Stimulated activated naive B cell treated with anti-CD40 and anti-IgM and Interleukin-4, amounts not matched to agents 10 μg/mL and 1 μg/mL and 100 μg/mL, for 72 hours (primary cell): ENCODE data around the gene MTERF4.
A peak's percentile ranks its signal among the peaks of the same experiment; 100 is the strongest.

Experiments
- ATAC-seq, 2 donors: fragments of 150-1000 bp; cut with Tn5 transposase; replicated peaks; 2 replicates each; pipeline ENCODE4 v1.10.0; 2021; ENCODE audit warnings: moderate library complexity in 1 of 2
- DNase-seq: peaks from one replicate; pipeline ENCODE4 v3.0.0; 2021
- H3K27ac Mint-ChIP-seq: one replicate; pipeline ENCODE4 v1.8.0; 2022; ENCODE audit warnings: mild to moderate bottlenecking, mixed read lengths
- H3K27me3 Mint-ChIP-seq, 2 donors: one replicate each; pipeline ENCODE4 v1.8.0; 2022; ENCODE audit warnings: mixed read lengths in 2 of 2
- H3K36me3 Mint-ChIP-seq, 2 donors: one replicate each; pipeline ENCODE4 v1.8.0; 2022; ENCODE audit warnings: mixed read lengths in 2 of 2, mild to moderate bottlenecking in 1 of 2
- H3K4me1 Mint-ChIP-seq, 2 donors: one replicate each; pipeline ENCODE4 v1.8.0; 2022; ENCODE audit warnings: mixed read lengths in 2 of 2, mild to moderate bottlenecking in 1 of 2
- H3K4me3 Mint-ChIP-seq, 2 donors: one replicate each; pipeline ENCODE4 v1.8.0; 2022; ENCODE audit warnings: mild to moderate bottlenecking in 2 of 2, mixed read lengths in 2 of 2, moderate library complexity in 1 of 2
- H3K9me3 Mint-ChIP-seq, 2 donors: one replicate each; pipeline ENCODE4 v1.8.0; 2022; ENCODE audit warnings: mixed read lengths in 2 of 2, mild to moderate bottlenecking in 1 of 2

MTERF4 gene

DNA sequence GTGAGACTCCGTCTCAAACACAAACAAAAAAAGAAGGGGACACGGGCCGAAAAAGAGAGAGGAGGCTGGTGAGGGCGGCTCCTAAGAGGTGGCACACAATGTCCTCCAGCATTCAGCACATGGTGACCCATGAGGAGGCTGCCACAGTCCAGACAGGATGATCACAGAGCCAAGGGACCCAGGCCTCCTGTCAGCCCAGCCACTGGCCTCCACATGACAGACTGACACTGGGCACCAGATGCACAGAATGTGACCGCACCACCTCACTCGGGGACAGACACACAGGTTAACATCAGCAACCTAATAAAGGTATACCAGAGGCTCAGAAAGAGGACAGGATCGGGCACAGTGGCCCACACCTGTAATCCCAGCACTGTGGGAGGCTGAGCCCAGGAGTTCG lies 26.2 kb upstream of the MTERF4 start:
- H3K4me1 Mint-ChIP-seq: peaks cover 35 to 58% of the 10 kb centered on the region in 2 donors
- peaks cover 48 to 77% of the 10 kb centered on the region in 2 donors for H3K36me3 Mint-ChIP-seq
- DNase-seq: no peak
- no peaks in the 10 kb centered on the region for H3K27me3 Mint-ChIP-seq
- ATAC-seq: no peak
- peaks cover 10% of the 10 kb centered on the region in 2 donors for H3K9me3 Mint-ChIP-seq
- peak overlapping the region; percentile 61 to 66 for H3K4me3 Mint-ChIP-seq
- peak overlapping the region; percentile 100 for H3K27ac Mint-ChIP-seq

DNA sequence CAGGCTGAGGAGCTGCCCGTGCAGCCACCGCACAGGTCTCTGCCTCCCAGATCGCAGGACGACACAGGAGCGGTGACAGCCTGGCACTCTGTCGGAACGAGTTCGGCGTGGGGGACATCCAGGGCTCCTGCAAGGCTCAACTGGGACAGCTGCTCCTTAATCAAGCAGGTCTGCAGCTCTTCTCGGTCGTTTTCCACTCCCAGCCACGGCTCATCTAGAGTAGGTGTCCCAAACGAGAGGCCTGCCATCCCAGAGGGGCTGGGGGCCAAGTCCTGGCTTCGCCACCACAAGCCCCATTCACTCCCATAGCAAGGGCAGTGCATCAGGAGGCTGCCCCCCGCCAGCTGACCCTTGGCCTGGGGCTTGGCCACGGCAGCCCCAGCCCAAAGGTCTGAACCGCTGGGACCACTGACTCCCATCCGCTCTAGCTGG lies 24.7 kb upstream of the MTERF4 start:
- Mint-ChIP-seq H3K27me3 (no peaks in the 10 kb centered on the region), H3K9me3 (peaks cover 10% of the 10 kb centered on the region in 2 donors), H3K4me1 (peaks cover 27 to 48% of the 10 kb centered on the region in 2 donors), H3K36me3 (peaks cover 47 to 76% of the 10 kb centered on the region in 2 donors), H3K27ac (peak overlapping the region; percentile 100), H3K4me3 (peak overlapping the region in 1 of 2 donors; percentile 8)
- no peak for DNase-seq
- no peak for ATAC-seq

DNA sequence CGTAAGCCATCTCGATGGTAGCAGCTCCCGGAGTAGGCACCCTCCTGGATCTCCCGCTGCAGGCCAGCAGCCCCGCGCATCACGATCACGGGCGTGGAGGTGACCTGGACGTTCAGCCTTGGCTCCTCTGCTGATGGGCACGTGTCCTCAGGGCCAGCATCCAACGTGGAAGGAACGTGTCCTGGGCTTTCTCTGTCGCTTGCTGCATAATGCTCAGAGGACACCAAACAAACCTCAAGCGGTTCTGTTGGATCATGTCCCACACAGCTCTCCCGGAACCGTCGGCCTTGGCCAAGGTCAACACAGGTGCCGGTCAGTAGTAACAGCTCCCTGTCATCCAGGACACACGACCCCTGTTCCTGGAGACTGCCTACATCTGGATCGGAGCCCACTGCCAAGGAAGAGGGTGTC lies 24.1 kb upstream of the MTERF4 start:
- Mint-ChIP-seq H3K9me3 (peaks cover 10% of the 10 kb centered on the region in 2 donors), H3K27ac (peak overlapping the region; percentile 83), H3K36me3 (peaks cover 49 to 79% of the 10 kb centered on the region in 2 donors), H3K27me3 (no peaks in the 10 kb centered on the region), H3K4me3 (no peak overlapping the region), H3K4me1 (peaks cover 27 to 48% of the 10 kb centered on the region in 2 donors)
- ATAC-seq: no peak
- no peak for DNase-seq

GRCh38 chr2:241125626-241126025 lies 23.5 kb upstream of the MTERF4 start:
- Mint-ChIP-seq H3K4me3 (peak overlapping the region in 1 of 2 donors; percentile 17), H3K27ac (peak overlapping the region; percentile 83), H3K27me3 (no peaks in the 10 kb centered on the region), H3K4me1 (peaks cover 27 to 48% of the 10 kb centered on the region in 2 donors), H3K9me3 (peaks cover 12 to 14% of the 10 kb centered on the region in 2 donors), H3K36me3 (peaks cover 52 to 80% of the 10 kb centered on the region in 2 donors)
- ATAC-seq (no peak), DNase-seq (no peak)

DNA sequence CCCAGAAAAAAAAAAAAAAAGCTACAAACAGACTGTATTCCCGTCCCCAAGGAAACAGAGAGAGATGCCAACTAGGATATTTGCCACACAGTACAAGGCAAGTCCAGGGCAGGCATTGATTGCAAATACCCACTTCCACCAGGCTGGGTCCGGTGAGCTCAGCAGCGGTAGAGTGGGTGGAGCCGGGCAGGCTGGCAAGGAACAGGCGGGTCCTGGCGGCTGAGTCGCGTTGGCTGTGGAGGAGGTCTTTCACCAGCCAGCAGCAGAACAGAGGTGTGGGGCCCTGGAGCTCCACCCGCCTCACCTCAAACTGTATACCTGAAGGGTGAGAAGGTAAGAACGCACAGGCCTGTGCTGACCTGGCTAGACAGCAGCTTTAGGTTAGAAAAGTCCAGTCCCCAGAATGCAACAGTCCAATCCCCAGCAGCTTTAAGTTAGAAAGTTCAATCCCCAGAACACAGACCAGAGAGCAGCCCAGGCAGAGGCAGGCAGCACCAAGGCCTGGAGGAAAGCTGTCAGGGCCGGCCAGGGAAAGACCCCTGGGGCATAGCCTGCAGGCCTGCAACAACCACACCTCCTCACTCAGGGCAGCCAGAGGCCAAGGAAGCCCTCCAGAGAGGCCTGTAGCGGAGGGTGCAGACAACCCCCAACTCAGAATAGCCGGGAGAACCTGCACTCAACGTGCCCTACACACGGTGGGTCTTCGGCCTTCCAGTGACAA lies 21.9 kb upstream of the MTERF4 start:
- Mint-ChIP-seq H3K36me3 (peaks cover 53 to 73% of the 10 kb centered on the region in 2 donors), H3K9me3 (peaks cover 11 to 12% of the 10 kb centered on the region in 2 donors), H3K27ac (peak overlapping the region; percentile 75), H3K4me1 (peaks cover 19 to 35% of the 10 kb centered on the region in 2 donors), H3K4me3 (peak overlapping the region in 1 of 2 donors; percentile 8), H3K27me3 (no peaks in the 10 kb centered on the region)
- ATAC-seq (no peak), DNase-seq (no peak)

DNA sequence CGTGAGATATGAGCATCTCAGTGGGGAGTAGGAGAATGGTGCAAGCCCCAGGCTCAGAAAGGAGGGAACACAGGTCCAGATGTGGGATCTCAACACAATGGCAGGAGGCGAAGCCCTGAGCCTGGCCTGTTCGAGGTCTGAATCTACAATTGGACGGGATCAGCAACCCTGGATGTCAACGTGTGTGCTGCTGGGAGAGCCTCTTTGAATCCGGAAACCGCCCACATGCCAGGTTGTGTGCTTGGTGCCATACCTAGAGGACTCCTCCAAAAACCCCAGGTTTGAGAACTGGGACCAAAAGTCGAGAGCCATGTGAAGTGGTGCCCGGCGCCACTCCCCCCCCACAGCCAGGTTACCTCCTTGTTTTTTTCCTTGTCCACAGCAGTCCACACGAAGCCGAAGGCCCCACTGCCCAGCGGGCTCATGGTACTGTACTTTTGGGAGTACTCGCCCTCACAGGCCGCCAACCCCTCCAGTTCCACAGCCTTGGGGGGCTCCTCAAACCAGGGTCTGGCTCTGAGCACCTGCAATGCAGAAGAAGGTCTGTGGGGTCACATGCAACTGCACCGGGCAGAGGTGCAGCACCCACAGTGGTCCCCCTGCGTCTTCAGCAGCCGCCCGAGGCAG lies 20.4 kb upstream of the MTERF4 start:
- DNase-seq (no peak), ATAC-seq (no peak)
- Mint-ChIP-seq H3K36me3 (peaks cover 44 to 71% of the 10 kb centered on the region in 2 donors), H3K4me3 (no peak overlapping the region), H3K27me3 (no peaks in the 10 kb centered on the region), H3K27ac (peak overlapping the region; percentile 9), H3K9me3 (peaks cover 3 to 4% of the 10 kb centered on the region in 2 donors), H3K4me1 (peaks cover 7 to 20% of the 10 kb centered on the region in 2 donors)

DNA sequence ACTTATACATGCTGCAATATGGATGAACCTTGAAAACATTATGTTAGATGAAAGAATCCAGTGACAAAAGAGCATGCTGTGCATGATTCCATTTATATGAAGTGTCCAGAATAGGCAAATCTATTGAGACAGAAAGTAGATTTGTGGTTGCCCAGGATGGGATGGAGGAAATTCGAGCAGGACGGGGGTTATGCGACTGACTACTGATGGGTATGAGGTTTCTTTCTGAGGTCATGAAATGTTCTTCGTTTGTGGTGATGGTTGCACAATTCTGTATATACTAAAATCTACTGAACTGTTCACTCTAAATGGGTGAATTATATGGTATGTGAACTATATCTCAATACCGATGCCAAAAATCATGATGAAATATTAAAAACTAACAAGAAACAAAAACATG lies 18.9 kb upstream of the MTERF4 start:
- H3K4me1 Mint-ChIP-seq: peaks cover 2 to 5% of the 10 kb centered on the region in 2 donors
- H3K9me3 Mint-ChIP-seq: peaks cover 3 to 4% of the 10 kb centered on the region in 2 donors
- no peak for ATAC-seq
- no peak overlapping the region for H3K4me3 Mint-ChIP-seq
- peaks cover 40 to 71% of the 10 kb centered on the region in 2 donors for H3K36me3 Mint-ChIP-seq
- no peak for DNase-seq
- no peaks in the 10 kb centered on the region for H3K27me3 Mint-ChIP-seq
- no peak overlapping the region for H3K27ac Mint-ChIP-seq

GRCh38 chr2:241120440-241120839 lies 18.4 kb upstream of the MTERF4 start:
- peak overlapping the region; percentile 14 for H3K27ac Mint-ChIP-seq
- peak in 1 of 2 donors; percentile 53 for ATAC-seq
- H3K36me3 Mint-ChIP-seq: peaks cover 46 to 71% of the 10 kb centered on the region in 2 donors
- peaks cover 0 to 2% of the 10 kb centered on the region in 2 donors for H3K4me1 Mint-ChIP-seq
- DNase-seq: no peak
- H3K9me3 Mint-ChIP-seq: peaks cover 3 to 4% of the 10 kb centered on the region in 2 donors
- no peak overlapping the region for H3K4me3 Mint-ChIP-seq
- H3K27me3 Mint-ChIP-seq: no peaks in the 10 kb centered on the region

DNA sequence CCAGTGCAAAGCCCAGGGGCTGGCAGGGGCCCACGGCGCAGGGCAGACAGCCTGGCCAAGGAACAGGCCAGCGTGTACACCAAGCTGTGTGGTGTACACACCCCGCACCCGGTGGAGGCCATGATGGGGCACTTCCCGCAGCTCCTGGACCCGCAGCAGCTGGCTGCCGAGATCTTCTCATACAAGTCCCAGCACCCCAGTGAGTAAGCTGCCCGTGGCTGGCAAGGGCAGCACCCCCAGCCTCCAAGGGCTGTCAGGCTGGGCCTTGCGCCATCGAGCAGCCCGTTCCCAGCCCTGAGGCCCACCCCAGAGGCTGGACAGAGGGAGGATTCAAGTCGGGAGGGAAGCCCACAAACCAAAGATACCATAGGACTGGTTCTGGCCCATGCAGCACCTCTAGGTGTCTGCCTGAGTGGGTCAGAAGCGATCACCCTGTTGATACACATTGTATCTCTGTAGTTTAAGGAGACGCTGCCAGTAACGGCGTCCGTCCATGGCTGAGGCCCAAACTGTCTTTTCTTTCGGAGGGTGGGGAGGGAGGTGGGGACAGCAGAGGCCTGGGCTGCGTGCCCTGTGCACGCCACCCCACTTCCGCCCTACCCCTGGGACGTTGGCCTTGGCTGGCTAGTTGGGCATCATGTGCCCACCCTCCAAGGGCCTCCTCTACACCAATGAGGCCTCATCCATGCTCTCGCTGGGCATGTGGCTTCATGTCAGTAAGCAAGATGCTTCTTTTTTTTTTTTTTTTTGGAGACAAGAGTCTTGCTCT lies 16.8 kb upstream of the MTERF4 start:
- Mint-ChIP-seq H3K27me3 (no peaks in the 10 kb centered on the region), H3K36me3 (peaks cover 58 to 81% of the 10 kb centered on the region in 2 donors)

DNA sequence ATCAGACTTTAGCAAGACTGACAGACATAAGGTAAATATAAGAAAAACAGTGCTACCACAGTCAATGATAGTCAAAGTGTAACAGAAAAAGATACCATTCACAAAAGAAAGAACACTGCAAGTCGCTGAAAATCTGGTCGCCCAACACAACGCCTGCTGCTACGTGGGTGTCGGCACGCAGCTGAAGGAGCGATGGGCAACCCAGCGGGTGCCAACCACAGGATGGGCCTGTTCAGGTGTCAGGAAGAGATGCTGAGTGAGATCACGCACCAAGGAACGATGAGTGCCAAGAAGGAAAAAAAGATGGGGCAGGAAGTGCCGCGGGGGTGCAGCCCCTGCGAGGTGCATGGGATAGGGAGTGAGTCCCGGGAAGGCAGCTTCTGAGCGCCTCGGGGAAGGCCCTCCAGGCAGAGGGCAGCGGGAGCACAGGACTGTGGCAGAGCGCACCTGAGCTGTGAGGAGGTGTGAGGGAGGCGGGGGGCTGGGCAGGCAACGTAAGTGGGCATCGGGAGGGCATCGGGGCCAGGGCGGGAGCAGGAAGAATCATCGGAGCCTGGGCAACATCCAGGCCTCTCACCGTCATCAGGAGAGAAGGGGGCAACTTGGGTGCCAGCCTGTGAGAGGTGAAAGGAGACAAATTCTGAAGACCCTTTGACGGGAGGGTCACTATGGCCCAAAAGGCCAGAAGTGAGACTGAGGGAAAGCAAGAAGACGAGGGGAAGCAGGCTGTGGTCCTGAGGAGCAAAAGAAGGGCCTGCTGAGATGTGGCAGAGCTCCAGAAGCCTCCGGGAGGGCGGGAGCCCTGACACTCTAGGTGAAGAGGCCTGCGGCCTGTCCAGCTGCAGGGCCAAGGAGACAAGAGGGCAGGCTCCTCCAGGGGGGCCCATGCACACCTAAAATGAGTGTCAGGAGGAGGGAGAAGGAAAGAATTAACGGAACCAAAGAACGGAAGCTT lies 14.8 kb upstream of the MTERF4 start:
- H3K4me1 Mint-ChIP-seq: peaks cover 10 to 14% of the 10 kb centered on the region in 2 donors
- peaks cover 3 to 4% of the 10 kb centered on the region in 2 donors for H3K9me3 Mint-ChIP-seq
- H3K27ac Mint-ChIP-seq: peak overlapping the region; percentile 31
- ATAC-seq (no peak), DNase-seq (no peak)
- peaks cover 57 to 79% of the 10 kb centered on the region in 2 donors for H3K36me3 Mint-ChIP-seq
- H3K27me3 Mint-ChIP-seq: no peaks in the 10 kb centered on the region
- no peak overlapping the region for H3K4me3 Mint-ChIP-seq

More for the DNA sequence above, 16.8 kb upstream of the MTERF4 start:
- Mint-ChIP-seq H3K4me3 (no peak overlapping the region), H3K9me3 (peaks cover 3 to 4% of the 10 kb centered on the region in 2 donors), H3K27ac (no peak overlapping the region), H3K4me1 (peaks cover 0 to 6% of the 10 kb centered on the region in 2 donors)
- ATAC-seq (no peak), DNase-seq (no peak)

- H3K36me3 Mint-ChIP-seq: peaks cover 46 to 75% of the 10 kb centered on the region in 2 donors
- H3K4me1 Mint-ChIP-seq: peaks cover 25 to 26% of the 10 kb centered on the region in 2 donors
Measured at GRCh38 chr2:241115361-241115760, 13.3 kb upstream of the MTERF4 start.

DNA sequence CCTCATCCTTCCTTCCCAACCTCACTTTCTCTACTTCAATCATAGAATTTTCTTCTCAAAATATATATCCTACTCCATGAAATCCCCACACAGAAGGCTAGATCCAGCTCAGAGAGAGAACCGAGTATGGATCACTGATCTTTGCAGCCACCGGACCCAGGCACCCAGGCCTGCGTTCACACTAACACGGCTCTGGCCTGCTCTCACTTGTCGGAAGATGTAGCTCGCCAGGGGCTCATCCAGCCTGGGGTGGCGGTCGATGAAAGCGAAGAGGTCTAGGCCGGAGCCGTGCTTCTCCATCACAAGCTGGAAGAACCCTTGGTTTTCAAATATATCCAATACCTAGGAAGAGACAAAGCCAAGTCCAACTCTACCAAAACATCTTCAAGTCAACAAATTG lies 12.7 kb upstream of the MTERF4 start:
- Mint-ChIP-seq H3K4me3 (no peak overlapping the region), H3K9me3 (no peaks in the 10 kb centered on the region), H3K27me3 (no peaks in the 10 kb centered on the region), H3K4me1 (peaks cover 30 to 31% of the 10 kb centered on the region in 2 donors), H3K27ac (peak overlapping the region; percentile 26), H3K36me3 (peaks cover 45 to 77% of the 10 kb centered on the region in 2 donors)
- no peak for DNase-seq
- no peak for ATAC-seq

More at GRCh38 chr2:241115361-241115760, 13.3 kb upstream of the MTERF4 start:
- no peak overlapping the region for H3K4me3 Mint-ChIP-seq
- ATAC-seq (no peak), DNase-seq (no peak)
- H3K27ac Mint-ChIP-seq: no peak overlapping the region
- H3K9me3 Mint-ChIP-seq: peaks cover 0 to 2% of the 10 kb centered on the region in 2 donors
- no peaks in the 10 kb centered on the region for H3K27me3 Mint-ChIP-seq

DNA sequence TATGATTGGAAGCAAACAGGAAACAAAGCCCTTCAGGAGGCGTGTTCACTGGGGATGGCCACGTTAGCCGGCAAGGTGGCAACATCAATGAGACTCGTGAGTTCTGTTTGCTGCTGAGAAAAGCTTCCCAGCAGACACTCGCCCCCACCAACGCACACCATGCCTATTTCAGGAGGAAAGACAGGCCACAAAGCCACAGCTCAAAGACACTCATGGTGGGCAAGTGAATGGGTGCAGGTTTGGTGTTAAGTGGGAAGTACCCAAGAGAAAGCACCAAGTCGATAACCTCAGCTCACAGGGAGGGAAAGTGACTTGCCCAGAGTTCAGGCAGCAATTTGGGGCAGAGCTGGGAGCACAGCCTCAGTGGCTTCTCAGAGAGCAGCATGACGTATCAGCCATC lies 10.5 kb upstream of the MTERF4 start:
- Mint-ChIP-seq H3K36me3 (peaks cover 48 to 79% of the 10 kb centered on the region in 2 donors), H3K27me3 (no peaks in the 10 kb centered on the region), H3K27ac (peak overlapping the region; percentile 94), H3K4me3 (peak overlapping the region in 1 of 2 donors; percentile 54), H3K9me3 (peaks cover 0 to 3% of the 10 kb centered on the region in 2 donors), H3K4me1 (peaks cover 43 to 52% of the 10 kb centered on the region in 2 donors)
- ATAC-seq (no peak), DNase-seq (no peak)
